ENCODE data around the gene MLLT6.

Gene MLLT6

GRCh38 chr17:38709864-38710603 lies 5.0 kb downstream of the MLLT6 start:
- H3K4me3 ChIP-seq (replicated peaks in 1 of 2; ENCODE audit: low read depth in 2 of 2, low read length in 2 of 2) = no peak overlapping the region
- TF ChIP-seq CTCF (IDR thresholded peaks at IDR 0.05; ENCODE audit: low read depth, low read length) = no peak

GRCh38 chr17:38710604-38710962 lies 5.5 kb downstream of the MLLT6 start:
- TF ChIP-seq CTCF (IDR thresholded peaks at IDR 0.05; ENCODE audit: low read depth, low read length) = no peak
- H3K4me3 ChIP-seq (replicated peaks in 1 of 2; ENCODE audit: low read depth in 2 of 2, low read length in 2 of 2) = no peak overlapping the region
- DNase-seq (ENCODE audit: low read depth in 2 of 2) = no peak

More at GRCh38 chr17:38709864-38710603, 5.0 kb downstream of the MLLT6 start:
- no peak for DNase-seq (ENCODE audit: low read depth in 2 of 2)

DNA sequence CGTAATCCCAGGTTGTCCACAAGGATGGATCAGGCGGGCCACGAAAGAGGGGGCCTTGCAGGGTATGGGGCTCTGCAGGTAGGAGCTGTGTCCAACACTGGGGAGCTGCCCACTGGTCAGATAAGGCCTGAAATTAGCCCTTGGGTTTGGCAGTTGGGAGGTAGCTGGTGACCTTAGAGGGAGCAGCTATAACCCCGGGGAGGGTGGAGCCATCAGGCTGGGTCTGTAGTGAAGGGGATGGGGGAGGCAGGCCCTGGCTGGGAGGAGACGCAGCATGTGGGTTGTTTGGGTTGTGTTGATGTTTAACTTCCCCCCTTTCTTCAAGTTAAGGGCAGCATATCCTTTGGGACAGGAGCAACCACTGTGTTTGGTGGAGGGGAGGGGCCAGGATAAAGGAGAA lies 5.9 kb downstream of the MLLT6 start:
- DNase-seq (ENCODE audit: low read depth in 2 of 2) = no peak
- no peak overlapping the region for H3K4me3 ChIP-seq (replicated peaks in 1 of 2; ENCODE audit: low read depth in 2 of 2, low read length in 2 of 2)
- TF ChIP-seq CTCF (IDR thresholded peaks at IDR 0.05; ENCODE audit: low read depth, low read length) = no peak

DNA sequence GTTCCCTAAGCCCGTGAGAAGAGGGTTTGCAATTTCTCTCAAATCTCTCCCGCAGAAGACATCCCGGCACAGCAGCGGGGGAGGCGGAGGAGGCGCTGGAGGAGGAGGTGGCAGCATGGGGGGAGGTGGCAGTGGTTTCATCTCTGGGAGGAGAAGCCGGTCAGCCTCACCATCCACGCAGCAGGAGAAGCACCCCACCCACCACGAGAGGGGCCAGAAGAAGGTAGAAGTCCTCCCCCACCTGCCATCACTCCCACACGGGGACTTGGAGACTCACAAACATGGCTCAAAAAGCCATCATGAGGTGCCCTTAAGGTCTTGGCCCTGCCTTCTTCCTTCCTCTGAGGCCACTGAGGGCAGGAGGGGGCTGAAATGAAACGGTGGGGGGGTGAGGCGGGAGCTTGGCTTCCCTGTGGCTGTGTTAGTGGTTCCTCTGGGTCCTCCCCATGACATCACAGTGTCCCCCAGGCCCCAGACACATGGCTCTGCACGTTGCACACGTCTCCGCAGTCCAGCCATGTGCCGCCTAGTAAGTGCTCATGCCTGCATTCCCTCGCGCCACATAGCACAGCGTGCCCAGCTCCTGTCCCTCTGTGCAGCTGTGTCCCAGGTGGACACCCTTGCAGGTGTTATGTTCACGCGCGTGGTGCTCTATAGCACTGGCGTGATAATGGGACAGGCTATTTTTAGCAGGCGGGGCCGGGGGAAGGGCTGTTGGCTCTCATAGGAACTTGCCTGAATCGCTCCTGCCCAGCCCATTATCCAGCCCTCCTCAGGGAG lies 6.9 kb downstream of the MLLT6 start:
- no peak overlapping the region for H3K4me3 ChIP-seq (replicated peaks in 1 of 2; ENCODE audit: low read depth in 2 of 2, low read length in 2 of 2)
- no peak for DNase-seq (ENCODE audit: low read depth in 2 of 2)
- TF ChIP-seq CTCF (IDR thresholded peaks at IDR 0.05; ENCODE audit: low read depth, low read length) = no peak

GRCh38 chr17:38712593-38712992 lies 7.5 kb downstream of the MLLT6 start:
- no peak for DNase-seq (ENCODE audit: low read depth in 2 of 2)
- H3K4me3 ChIP-seq (replicated peaks in 1 of 2; ENCODE audit: low read depth in 2 of 2, low read length in 2 of 2) = no peak overlapping the region
- TF ChIP-seq CTCF (IDR thresholded peaks at IDR 0.05; ENCODE audit: low read depth, low read length) = no peak

GRCh38 chr17:38713456-38714075 lies 8.5 kb downstream of the MLLT6 start:
- DNase-seq (ENCODE audit: low read depth in 2 of 2) = no peak
- no peak for TF ChIP-seq CTCF (IDR thresholded peaks at IDR 0.05; ENCODE audit: low read depth, low read length)
- H3K4me3 ChIP-seq (replicated peaks in 1 of 2; ENCODE audit: low read depth in 2 of 2, low read length in 2 of 2) = no peak overlapping the region
